GM18858 (cell line): ENCODE results near the gene ADAMTSL2.
"Not testable (repeated sequence)": the region's sequence is repeated elsewhere in the genome, so short reads cannot be mapped to it uniquely, and the experiment has no call there.

Experiments
- ATAC-seq: cut with Tn5 transposase; IDR thresholded peaks from one replicate; pipeline ENCODE4 v1.9.1; 2021; ENCODE audit not compliant: unreplicated experiment

Gene ADAMTSL2

GRCh38 chr9:133554729-133555128 lies 20.2 kb downstream of the ADAMTSL2 start:
- no peak for ATAC-seq

- ATAC-seq = no peak
Measured at GRCh38 chr9:133556354-133556753, 21.9 kb downstream of the ADAMTSL2 start.

GRCh38 chr9:133557581-133557980 lies 23.1 kb downstream of the ADAMTSL2 start:
- no peak for ATAC-seq

GRCh38 chr9:133558191-133559126 lies 24.0 kb downstream of the ADAMTSL2 start:
- no peak for ATAC-seq

- ATAC-seq = no peak
Measured at GRCh38 chr9:133560311-133560710, 25.8 kb downstream of the ADAMTSL2 start.

- ATAC-seq = no peak
Measured at GRCh38 chr9:133560944-133561343, 26.4 kb downstream of the ADAMTSL2 start.

GRCh38 chr9:133561976-133562554 lies 27.6 kb downstream of the ADAMTSL2 start:
- no peak for ATAC-seq

GRCh38 chr9:133562611-133563290 lies 28.2 kb downstream of the ADAMTSL2 start:
- no peak for ATAC-seq

- no peak for ATAC-seq
Measured at GRCh38 chr9:133563291-133563796, 28.8 kb downstream of the ADAMTSL2 start.

GRCh38 chr9:133563814-133564213 lies 29.3 kb downstream of the ADAMTSL2 start:
- ATAC-seq = not testable (repeated sequence)

GRCh38 chr9:133564451-133565116 lies 30.1 kb downstream of the ADAMTSL2 start:
- no peak for ATAC-seq

GRCh38 chr9:133566382-133566781 lies 31.9 kb downstream of the ADAMTSL2 start:
- no peak for ATAC-seq

- ATAC-seq = no peak
Measured at GRCh38 chr9:133566817-133567216, 32.3 kb downstream of the ADAMTSL2 start.

- ATAC-seq = no peak
Measured at GRCh38 chr9:133568186-133568585, 33.7 kb downstream of the ADAMTSL2 start.

GRCh38 chr9:133569121-133569785 lies 34.7 kb downstream of the ADAMTSL2 start:
- ATAC-seq = no peak

- no peak for ATAC-seq
Measured at GRCh38 chr9:133569891-133570690, 35.6 kb downstream of the ADAMTSL2 start.

GRCh38 chr9:133570691-133571080 lies 36.2 kb downstream of the ADAMTSL2 start:
- no peak for ATAC-seq

GRCh38 chr9:133571391-133571890 lies 36.9 kb downstream of the ADAMTSL2 start:
- no peak for ATAC-seq

- no peak for ATAC-seq
Measured at GRCh38 chr9:133571896-133572595, 37.5 kb downstream of the ADAMTSL2 start.
